CD4-positive, alpha-beta T cell treated with Interleukin-6 at 100 ng/mL for 8 hours (primary cell): ENCODE data around the gene DCT.
"Not testable (repeated sequence)": the region's sequence is repeated elsewhere in the genome, so short reads cannot be mapped to it uniquely, and the experiment has no call there.

Experiments
- DNase-seq: peaks from one replicate; pipeline ENCODE4 v3.0.0-alpha.2; 2020; ENCODE audit warnings: mixed read lengths, low spot score

The DCT gene

GRCh38 chr13:94479616-94480015 lies at the start of gene DCT:
Gene DCT, minus strand, starts transcription at chr13:94479682. Its CDS starts 427 bp downstream, at chr13:94479255.
- DNase-seq = no peak

DNA sequence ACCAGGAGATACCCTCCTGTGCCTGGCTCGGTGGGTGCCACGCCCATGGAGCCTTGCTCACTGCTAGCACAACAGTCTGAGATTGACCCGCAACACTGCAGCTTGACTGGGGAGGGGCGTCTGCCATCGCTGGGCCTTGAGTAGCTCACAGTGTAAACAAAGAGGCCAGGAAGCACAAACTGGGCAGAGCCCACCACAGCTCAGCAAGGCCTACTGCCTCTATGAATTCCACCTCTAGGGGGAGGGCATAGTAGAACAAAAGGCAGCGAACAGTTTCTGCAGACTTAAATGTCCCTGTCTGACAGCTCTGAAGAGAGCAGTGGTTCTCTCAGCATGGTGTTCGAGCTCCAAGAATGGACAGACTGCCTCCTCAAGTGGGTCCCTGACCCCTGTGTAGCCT lies 47.5 kb upstream of the DCT start:
- DNase-seq = not testable (repeated sequence)

- DNase-seq = no peak
These were observed 46.3 kb upstream of the DCT start for GRCh38 chr13:94525781-94526180.

- no peak for DNase-seq
These were observed 44.9 kb upstream of the DCT start for GRCh38 chr13:94524407-94524806.

DNA sequence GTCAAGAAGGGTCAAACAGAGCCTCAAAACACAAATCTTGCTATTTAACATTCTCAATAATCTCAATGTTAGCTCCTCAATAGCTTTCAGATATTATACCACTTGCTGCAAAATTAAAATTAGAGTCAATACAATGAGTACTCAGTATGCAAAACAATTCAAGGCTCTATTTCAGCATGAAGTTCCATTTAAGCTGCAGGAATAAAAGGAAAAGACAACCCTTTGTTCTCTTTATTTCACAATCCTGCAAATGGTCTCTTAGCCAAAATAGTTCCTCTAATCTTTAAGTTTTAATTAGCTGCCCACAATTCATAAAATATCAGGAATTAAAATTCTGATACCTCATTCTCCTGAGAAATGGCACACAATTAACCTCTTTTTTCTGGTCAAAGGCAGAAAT lies 40.5 kb upstream of the DCT start:
- DNase-seq = no peak

GRCh38 chr13:94516456-94516855 lies 37.0 kb upstream of the DCT start:
- DNase-seq = no peak

GRCh38 chr13:94515911-94516310 lies 36.4 kb upstream of the DCT start:
- DNase-seq = no peak

DNA sequence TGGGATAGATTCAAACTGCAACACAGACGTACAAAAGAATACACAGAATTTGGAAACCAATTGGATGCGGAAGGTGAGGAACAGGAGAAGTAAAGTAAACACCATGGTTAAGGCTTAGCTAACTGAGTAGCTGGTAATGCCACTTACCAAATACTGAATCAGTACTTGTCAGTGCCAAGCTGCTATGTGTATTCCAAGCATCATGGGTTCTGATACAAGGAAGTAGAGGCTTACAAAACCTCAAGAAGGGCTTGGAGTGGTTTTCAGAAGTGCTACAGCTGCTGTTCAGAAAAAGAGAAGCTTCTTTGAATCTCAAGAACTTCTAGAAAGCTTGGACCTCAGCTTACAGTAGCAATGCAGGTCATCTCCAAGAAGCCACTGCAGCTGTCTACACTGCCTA lies 35.9 kb upstream of the DCT start:
- no peak for DNase-seq

DNA sequence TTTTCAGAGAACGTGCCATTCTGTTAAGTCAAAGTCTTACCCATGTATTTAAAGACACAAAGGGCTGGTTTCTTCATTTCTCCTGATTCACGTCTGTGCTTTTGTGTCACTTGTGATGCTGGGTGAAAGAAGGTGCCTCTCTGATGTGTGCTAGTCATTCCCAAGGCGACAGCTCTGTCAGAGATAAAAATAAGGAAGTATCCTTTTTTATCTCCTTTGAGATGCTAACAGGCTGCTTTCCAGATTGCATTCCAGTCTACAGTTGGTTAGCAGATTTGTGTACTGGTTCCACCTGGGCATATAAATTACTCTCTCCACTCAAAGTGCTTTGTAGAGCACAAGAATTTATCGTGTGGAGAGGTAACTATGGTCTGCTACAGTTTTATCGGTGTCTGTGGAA lies 33.5 kb upstream of the DCT start:
- no peak for DNase-seq

GRCh38 chr13:94505730-94506129 lies 26.2 kb upstream of the DCT start:
- no peak for DNase-seq

- DNase-seq = no peak
These were observed 24.4 kb upstream of the DCT start for GRCh38 chr13:94503851-94504250.

- DNase-seq = not testable (repeated sequence)
These were observed 19.3 kb upstream of the DCT start for GRCh38 chr13:94498831-94499230.

GRCh38 chr13:94495806-94496205 lies 16.3 kb upstream of the DCT start:
- no peak for DNase-seq

- no peak for DNase-seq
These were observed 14.5 kb upstream of the DCT start for GRCh38 chr13:94494026-94494425.

DNA sequence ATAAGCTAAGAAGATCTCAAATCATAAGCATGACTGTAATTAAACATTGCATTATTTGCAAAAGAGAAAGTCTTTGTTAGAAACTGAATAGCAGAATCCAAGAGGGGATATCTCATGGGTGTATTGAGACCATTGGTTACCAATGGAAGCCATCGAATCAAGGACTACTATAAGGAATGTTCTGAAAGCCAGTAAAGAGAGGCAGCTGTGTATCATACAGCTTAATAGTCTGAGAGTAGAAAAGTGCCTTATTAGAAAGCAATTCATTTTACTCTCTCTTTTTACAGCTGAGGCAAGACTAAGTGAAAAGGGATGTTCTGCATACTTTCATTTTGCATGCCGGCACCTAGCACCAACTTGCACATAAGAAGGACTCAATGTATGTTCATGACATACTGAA lies 7.6 kb upstream of the DCT start:
- DNase-seq = no peak

DNA sequence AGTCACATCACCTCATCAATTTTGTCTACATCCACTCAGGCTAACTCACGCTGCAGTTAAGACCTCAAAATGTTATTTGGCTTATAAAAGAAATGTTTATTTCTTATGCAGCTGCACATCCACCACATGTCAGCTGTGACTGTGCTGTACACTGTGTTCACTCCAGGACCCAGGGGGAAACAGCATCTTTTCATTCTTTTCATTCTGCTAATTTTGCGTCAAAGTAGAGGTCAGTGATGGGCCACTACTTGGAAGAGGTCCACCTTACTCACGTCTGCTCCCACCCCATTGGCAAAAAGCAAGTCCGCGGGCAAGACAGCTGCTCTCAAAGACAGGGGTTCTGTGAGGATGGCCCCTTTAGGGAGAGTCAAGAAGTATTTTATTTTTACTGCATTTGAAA lies 4.5 kb upstream of the DCT start:
- DNase-seq = no peak

- DNase-seq = no peak
These were observed 2.5 kb upstream of the DCT start for GRCh38 chr13:94481941-94482340.

GRCh38 chr13:94480672-94481145 lies 1.2 kb upstream of the DCT start:
- no peak for DNase-seq

DNA sequence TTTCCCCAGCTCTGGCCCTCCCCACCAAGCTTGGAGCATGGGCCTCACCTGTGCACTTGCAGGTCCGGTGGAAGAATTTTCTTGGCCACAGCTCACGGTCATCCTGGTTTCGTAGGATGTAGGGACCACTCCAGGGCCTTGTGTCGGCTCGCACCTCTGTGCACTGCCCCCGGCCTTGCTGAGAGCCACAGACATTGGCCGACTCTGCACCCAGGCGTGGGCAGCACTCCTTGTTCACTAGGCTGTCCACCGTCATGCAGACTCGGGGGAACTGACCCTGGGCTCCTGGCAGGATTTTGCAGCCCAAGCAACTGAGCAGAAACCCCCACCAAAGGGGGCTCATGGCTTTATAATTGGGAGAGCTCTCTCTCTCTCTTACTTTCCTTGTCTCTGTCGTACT lies 569 bp downstream of the DCT start:
- DNase-seq = no peak

DNA sequence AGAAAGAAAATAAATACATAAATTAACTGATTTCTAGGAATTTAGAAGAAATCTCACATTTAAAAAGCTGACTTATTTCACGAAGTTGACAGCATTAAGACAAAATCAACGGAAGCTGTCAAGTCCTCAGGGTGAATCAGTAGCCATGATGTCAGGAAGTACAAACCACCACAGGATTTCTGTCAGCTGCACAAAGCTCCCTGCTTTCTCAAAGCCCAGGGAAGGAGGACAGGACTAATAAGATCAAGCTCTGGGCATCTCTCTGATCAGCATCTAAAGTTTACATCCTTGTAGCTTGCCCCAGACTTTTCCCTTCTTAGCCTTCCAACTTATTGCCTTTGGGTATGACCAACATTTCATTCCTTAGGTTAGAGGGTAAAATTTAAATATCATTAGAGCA lies 9.4 kb downstream of the DCT start:
- DNase-seq = no peak

- DNase-seq = no peak
These were observed 14.7 kb downstream of the DCT start for GRCh38 chr13:94464771-94465170.

GRCh38 chr13:94462670-94463069 lies 16.8 kb downstream of the DCT start:
- no peak for DNase-seq

DNA sequence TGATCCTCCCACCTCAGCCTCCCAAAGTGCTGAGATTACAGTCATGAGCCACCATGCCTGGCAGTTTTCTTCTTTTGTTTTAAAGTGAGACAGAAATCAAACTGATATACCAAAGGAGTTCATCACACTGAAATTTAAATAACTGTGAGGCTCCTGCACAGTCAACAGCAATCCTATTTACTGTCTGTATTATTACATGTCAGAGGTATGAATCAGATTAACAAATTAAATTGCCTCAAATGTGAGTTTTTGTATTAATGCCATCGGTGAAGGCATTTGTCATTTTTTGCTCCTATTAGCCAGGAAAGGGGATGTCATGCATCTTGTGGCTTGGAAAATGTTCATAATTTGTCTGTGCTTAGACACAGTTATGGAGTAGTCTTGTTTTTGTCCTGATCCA lies 20.4 kb downstream of the DCT start:
- DNase-seq = no peak

- DNase-seq = no peak
These were observed 24.1 kb downstream of the DCT start for GRCh38 chr13:94455414-94455813.

DNA sequence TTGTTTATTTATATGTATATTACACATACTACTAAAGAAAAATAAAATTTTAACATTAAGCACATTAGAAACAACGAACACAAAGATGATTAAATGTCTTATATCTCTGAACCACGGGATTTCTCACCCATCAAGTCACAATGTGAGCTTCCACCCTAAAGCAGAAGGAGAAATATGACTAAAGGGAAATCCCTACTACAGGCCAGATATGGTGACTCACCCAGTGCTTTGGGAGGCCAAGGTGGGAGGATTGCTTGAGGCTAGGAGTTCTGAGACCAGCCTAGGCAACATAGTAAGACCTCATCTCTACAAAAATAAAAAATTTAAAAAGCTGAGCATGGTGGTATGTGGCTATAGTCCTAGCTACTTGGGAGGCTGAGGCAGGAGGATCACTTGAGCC lies 24.6 kb downstream of the DCT start:
- no peak for DNase-seq
